ENCODE measurements around the gene PARD3B. TPM values are rescaled to one million over a fixed set of nuclear protein-coding genes. Genes with fewer than 3 reads are reported as not detected.

PARD3B gene
- total RNA-seq, 2 donors from 2014 or later = 14.7 to 25.0 TPM

GRCh38 chr2:204705243-204705932, 160.1 kb downstream of the PARD3B start:
- 80% methylated on average over 4 of the region's 4 CpGs for WGBS
- Histone ChIP-seq H3K4me1 (replicated peaks) (no peaks in the 10 kb centered on the region), H3K4me3 (no peak overlapping the region), H3K27ac (no peak overlapping the region), H3K9me3 (no peaks in the 10 kb centered on the region), H3K27me3 (replicated peaks; ENCODE audit: insufficient read depth) (no peaks in the 10 kb centered on the region), H3K36me3 (no peaks in the 10 kb centered on the region)
- intact Hi-C loops (cut with DNase I) = no loop called here
- no peak for DNase-seq (ENCODE audit: low spot score)
- TF ChIP-seq CTCF (IDR thresholded peaks at IDR 0.05) = no peak
- TF ChIP-seq POLR2A (IDR thresholded peaks at IDR 0.05) = no peak
- no peak for TF ChIP-seq POLR2AphosphoS5 (IDR thresholded peaks at IDR 0.05)

- intact Hi-C loops (cut with DNase I) = no loop called here
- 78% methylated on average over 2 of the region's 2 CpGs for WGBS
- no peaks in the 10 kb centered on the region for H3K9me3 ChIP-seq
Measured at GRCh38 chr2:204706939-204707338, 161.7 kb downstream of the PARD3B start.

GRCh38 chr2:204713211-204713610, 167.9 kb downstream of the PARD3B start:
- Histone ChIP-seq H3K27ac (no peak overlapping the region), H3K4me3 (no peak overlapping the region), H3K4me1 (replicated peaks) (no peaks in the 10 kb centered on the region), H3K36me3 (no peaks in the 10 kb centered on the region), H3K9me3 (no peaks in the 10 kb centered on the region), H3K27me3 (replicated peaks; ENCODE audit: insufficient read depth) (no peaks in the 10 kb centered on the region)
- 86% methylated on average over 5 of the region's 5 CpGs for WGBS
- intact Hi-C loops (cut with DNase I) = no loop called here
- no peak for DNase-seq (ENCODE audit: low spot score)
- no peak for TF ChIP-seq CTCF (IDR thresholded peaks at IDR 0.05)
- TF ChIP-seq POLR2A (IDR thresholded peaks at IDR 0.05) = no peak

More at GRCh38 chr2:204706939-204707338, 161.7 kb downstream of the PARD3B start:
- no peak for TF ChIP-seq POLR2AphosphoS5 (IDR thresholded peaks at IDR 0.05)
- no peak for TF ChIP-seq POLR2A (IDR thresholded peaks at IDR 0.05)
- no peak for TF ChIP-seq CTCF (IDR thresholded peaks at IDR 0.05)
- Histone ChIP-seq H3K27ac (no peak overlapping the region), H3K27me3 (replicated peaks; ENCODE audit: insufficient read depth) (no peaks in the 10 kb centered on the region), H3K4me1 (replicated peaks) (no peaks in the 10 kb centered on the region), H3K4me3 (no peak overlapping the region), H3K36me3 (no peaks in the 10 kb centered on the region)
- no peak for DNase-seq (ENCODE audit: low spot score)

- intact Hi-C loops (cut with DNase I) = no loop called here
- no peaks in the 10 kb centered on the region for H3K27me3 ChIP-seq (replicated peaks; ENCODE audit: insufficient read depth)
- no peak overlapping the region for H3K4me3 ChIP-seq
- no peaks in the 10 kb centered on the region for H3K4me1 ChIP-seq (replicated peaks)
- H3K9me3 ChIP-seq = no peaks in the 10 kb centered on the region
- no peak for DNase-seq (ENCODE audit: low spot score)
- 64% methylated on average over 2 of the region's 2 CpGs for WGBS
- no peak overlapping the region for H3K27ac ChIP-seq
- H3K36me3 ChIP-seq = no peaks in the 10 kb centered on the region
- TF ChIP-seq POLR2A (IDR thresholded peaks at IDR 0.05) (no peak), POLR2AphosphoS5 (IDR thresholded peaks at IDR 0.05) (no peak), CTCF (IDR thresholded peaks at IDR 0.05) (no peak)
Measured at GRCh38 chr2:204715361-204715760, 170.1 kb downstream of the PARD3B start.

GRCh38 chr2:204717591-204717990, 172.3 kb downstream of the PARD3B start:
- Histone ChIP-seq H3K27me3 (replicated peaks; ENCODE audit: insufficient read depth) (no peaks in the 10 kb centered on the region), H3K4me1 (replicated peaks) (no peaks in the 10 kb centered on the region), H3K4me3 (no peak overlapping the region), H3K9me3 (no peaks in the 10 kb centered on the region), H3K27ac (no peak overlapping the region), H3K36me3 (no peaks in the 10 kb centered on the region)
- intact Hi-C loops (cut with DNase I) = no loop called here
- 97% methylated on average over 3 of the region's 3 CpGs for WGBS
- no peak for TF ChIP-seq POLR2AphosphoS5 (IDR thresholded peaks at IDR 0.05)
- TF ChIP-seq CTCF (IDR thresholded peaks at IDR 0.05) = no peak
- no peak for DNase-seq (ENCODE audit: low spot score)

All from prostate gland (tissue), 2 donors.